ENCODE data around the gene MATK.

DNA sequence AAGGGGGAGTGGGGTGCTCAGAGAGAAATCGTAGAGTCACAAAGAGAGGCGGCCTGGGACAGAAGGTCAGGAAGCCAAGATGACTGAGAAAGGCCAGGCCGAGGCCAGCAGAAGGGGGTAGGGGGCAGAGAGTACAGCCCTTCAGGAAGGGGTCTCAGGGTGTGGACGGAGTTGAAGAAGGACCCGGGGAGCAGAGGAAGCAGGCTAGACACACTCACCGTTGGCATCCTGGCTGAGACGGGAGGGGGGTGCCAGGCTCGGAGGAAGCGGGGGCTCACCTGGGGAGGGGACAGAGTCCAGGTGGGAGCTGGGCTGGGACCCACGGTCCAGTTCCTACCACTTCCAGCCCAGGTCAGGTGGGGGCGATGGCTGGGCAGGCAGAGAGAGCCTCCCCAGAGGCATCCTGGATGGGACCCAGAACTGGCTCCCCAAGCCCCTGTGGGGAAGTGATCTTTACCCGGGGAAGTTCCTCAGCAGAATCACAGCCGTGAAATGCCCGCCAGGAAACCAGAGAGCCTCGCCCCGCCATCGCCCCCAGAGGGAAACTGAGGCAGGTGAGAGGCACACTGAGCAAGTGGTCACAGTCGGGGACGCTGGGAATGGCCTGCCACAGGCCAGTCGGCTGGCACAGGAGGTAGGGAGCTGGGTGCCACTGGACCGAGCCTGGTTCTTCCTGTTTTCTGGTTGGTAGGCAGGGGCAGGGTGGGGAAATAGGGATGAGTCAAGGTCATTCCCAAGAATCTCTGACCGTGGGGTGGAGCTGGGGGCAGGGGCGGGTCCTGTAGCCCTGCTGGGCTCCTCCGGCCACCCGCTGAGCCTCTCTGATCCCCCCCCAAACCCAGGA is 1.4 kb downstream of the MATK start:
- TF ChIP-seq, protein P1, sequence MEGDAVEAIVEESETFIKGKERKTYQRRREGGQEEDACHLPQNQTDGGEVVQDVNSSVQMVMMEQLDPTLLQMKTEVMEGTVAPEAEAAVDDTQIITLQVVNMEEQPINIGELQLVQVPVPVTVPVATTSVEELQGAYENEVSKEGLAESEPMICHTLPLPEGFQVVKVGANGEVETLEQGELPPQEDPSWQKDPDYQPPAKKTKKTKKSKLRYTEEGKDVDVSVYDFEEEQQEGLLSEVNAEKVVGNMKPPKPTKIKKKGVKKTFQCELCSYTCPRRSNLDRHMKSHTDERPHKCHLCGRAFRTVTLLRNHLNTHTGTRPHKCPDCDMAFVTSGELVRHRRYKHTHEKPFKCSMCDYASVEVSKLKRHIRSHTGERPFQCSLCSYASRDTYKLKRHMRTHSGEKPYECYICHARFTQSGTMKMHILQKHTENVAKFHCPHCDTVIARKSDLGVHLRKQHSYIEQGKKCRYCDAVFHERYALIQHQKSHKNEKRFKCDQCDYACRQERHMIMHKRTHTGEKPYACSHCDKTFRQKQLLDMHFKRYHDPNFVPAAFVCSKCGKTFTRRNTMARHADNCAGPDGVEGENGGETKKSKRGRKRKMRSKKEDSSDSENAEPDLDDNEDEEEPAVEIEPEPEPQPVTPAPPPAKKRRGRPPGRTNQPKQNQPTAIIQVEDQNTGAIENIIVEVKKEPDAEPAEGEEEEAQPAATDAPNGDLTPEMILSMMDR (IDR thresholded peaks at IDR 0.05 in 4 of 5, conservative IDR thresholded peaks at IDR 0.05 in 1 of 5), result no peak
- TF ChIP-seq POLR2A (IDR thresholded peaks at IDR 0.05), result no peak
